Activated CD8-positive, alpha-beta memory T cell treated with anti-CD3 and anti-CD28 coated beads, Interleukin-2, amount 50 U/mL, for 24 hours (primary cell): Measurements from ENCODE around the gene C1RL.

Source experiments
- DNase-seq: peaks from one replicate; pipeline ENCODE4 v3.0.0-alpha.2; 2020; ENCODE audit errors: extremely low read depth

C1RL gene

GRCh38 chr12:7108796-7109571 lies at the start of gene C1RL:
Gene C1RL, minus strand, starts transcription at chr12:7109214. Its CDS starts 34 bp downstream, at chr12:7109180.
- peak; percentile 63 for DNase-seq

- DNase-seq: no peak
Measured at GRCh38 chr12:7157391-7157790, 48.4 kb upstream of the C1RL start.

- no peak for DNase-seq
Measured at GRCh38 chr12:7156259-7157197, 47.5 kb upstream of the C1RL start.

- no peak for DNase-seq
Measured at GRCh38 chr12:7155471-7156034, 46.5 kb upstream of the C1RL start.

- no peak for DNase-seq
Measured at GRCh38 chr12:7154901-7155470, 46.0 kb upstream of the C1RL start.

- no peak for DNase-seq
Measured at GRCh38 chr12:7154042-7154441, 45.0 kb upstream of the C1RL start.

GRCh38 chr12:7152818-7153217 lies 43.8 kb upstream of the C1RL start:
- DNase-seq: no peak

- no peak for DNase-seq
Measured at GRCh38 chr12:7151532-7151931, 42.5 kb upstream of the C1RL start.

- no peak for DNase-seq
Measured at GRCh38 chr12:7150841-7151240, 41.8 kb upstream of the C1RL start.

- no peak for DNase-seq
Measured at GRCh38 chr12:7150356-7150755, 41.3 kb upstream of the C1RL start.

GRCh38 chr12:7146906-7147305 lies 37.9 kb upstream of the C1RL start:
- no peak for DNase-seq

- no peak for DNase-seq
Measured at GRCh38 chr12:7146228-7146627, 37.2 kb upstream of the C1RL start.

- no peak for DNase-seq
Measured at GRCh38 chr12:7145671-7146070, 36.7 kb upstream of the C1RL start.

- no peak for DNase-seq
Measured at GRCh38 chr12:7144414-7145120, 35.6 kb upstream of the C1RL start.

GRCh38 chr12:7143564-7143963 lies 34.5 kb upstream of the C1RL start:
- DNase-seq: no peak

GRCh38 chr12:7142809-7143465 lies 33.9 kb upstream of the C1RL start:
- DNase-seq: no peak

- peak; percentile 14 for DNase-seq
Measured at GRCh38 chr12:7142056-7142644, 33.1 kb upstream of the C1RL start.

GRCh38 chr12:7141351-7142005 lies 32.5 kb upstream of the C1RL start:
- no peak for DNase-seq

- DNase-seq: no peak
Measured at GRCh38 chr12:7139200-7139599, 30.2 kb upstream of the C1RL start.

GRCh38 chr12:7137908-7138307 lies 28.9 kb upstream of the C1RL start:
- no peak for DNase-seq
